ENCODE measurements around the gene TMEM151A.

The TMEM151A gene

GRCh38 chr11:66334605-66335442 is 43.1 kb downstream of the TMEM151A start:
- DNase-seq (ENCODE audit: low read depth in 2 of 3, low spot score in 1 of 3): no peak

GRCh38 chr11:66335531-66336233 is 44.0 kb downstream of the TMEM151A start:
- no peak for DNase-seq (ENCODE audit: low read depth in 2 of 3, low spot score in 1 of 3)

GRCh38 chr11:66336234-66337102 is 44.8 kb downstream of the TMEM151A start, which contains the start of gene RIN1:
RIN1 (minus strand) TSS chr11:66336434; CDS start chr11:66336402, 32 bp downstream.
- DNase-seq (ENCODE audit: low read depth in 2 of 3, low spot score in 1 of 3): peak; percentile 50 to 57 (median 54)

- DNase-seq (ENCODE audit: low read depth in 2 of 3, low spot score in 1 of 3): no peak
These were observed 45.6 kb downstream of the TMEM151A start for GRCh38 chr11:66337103-66337899.

GRCh38 chr11:66338276-66339161 is 46.8 kb downstream of the TMEM151A start:
- no peak for DNase-seq (ENCODE audit: low read depth in 2 of 3, low spot score in 1 of 3)

- DNase-seq (ENCODE audit: low read depth in 2 of 3, low spot score in 1 of 3): no peak
These were observed 47.5 kb downstream of the TMEM151A start for GRCh38 chr11:66339162-66339675.

- DNase-seq (ENCODE audit: low read depth in 2 of 3, low spot score in 1 of 3): no peak
These were observed 48.2 kb downstream of the TMEM151A start for GRCh38 chr11:66339686-66340483.

- no peak for DNase-seq (ENCODE audit: low read depth in 2 of 3, low spot score in 1 of 3)
These were observed 49.2 kb downstream of the TMEM151A start for GRCh38 chr11:66340596-66341501.

- no peak for DNase-seq (ENCODE audit: low read depth in 2 of 3, low spot score in 1 of 3)
These were observed 49.9 kb downstream of the TMEM151A start for GRCh38 chr11:66341502-66342126.

- DNase-seq (ENCODE audit: low read depth in 2 of 3, low spot score in 1 of 3): no peak
These were observed 51.5 kb downstream of the TMEM151A start for GRCh38 chr11:66343176-66343575.

- peak; percentile 92 to 95 (median 94) for DNase-seq (ENCODE audit: low read depth in 2 of 3, low spot score in 1 of 3)
These were observed 53.0 kb downstream of the TMEM151A start, which contains the start of gene BRMS1 for GRCh38 chr11:66344550-66345315. BRMS1 (minus strand) TSS chr11:66345104; CDS start chr11:66342234, 2,870 bp downstream.

GRCh38 chr11:66345316-66345649 is 53.6 kb downstream of the TMEM151A start:
- DNase-seq (ENCODE audit: low read depth in 2 of 3, low spot score in 1 of 3): no peak

All from stimulated activated CD4-positive, alpha-beta T cell treated with anti-CD3 and anti-CD28 coated beads, Interleukin-12 subunit alpha, Interleukin-12 subunit beta, amount 100 ng/mL, for 48 hours (primary cell).